GM12878 (cell line): ENCODE measurements around the gene ATN1. TPM values are rescaled to one million over a fixed set of nuclear protein-coding genes. Genes with fewer than 3 reads are reported as not detected.

Source experiments
- ASH2L ChIP-seq: fragments of 300-600, 200-600 bp; sonication (generic); IDR thresholded peaks from 2 replicates; pipeline ENCODE4 v1.6.1; 2017; ENCODE audit warnings: low read depth, mild to moderate bottlenecking, borderline replicate concordance
- CREB1 ChIP-seq: IDR thresholded peaks from 2 replicates; pipeline ENCODE4 v1.6.1; 2012; ENCODE audit warnings: low read depth, mild to moderate bottlenecking, inconsistent platforms
- CTCF ChIP-seq, 3 experiments: IDR thresholded peaks in 2 of 3; conservative IDR thresholded peaks in 1 of 3; 2 replicates each; pipeline ENCODE4 v1.5.1; 2011; ENCODE audit warnings: low read depth in 3 of 3, low read length in 3 of 3, mild to moderate bottlenecking in 3 of 3, control low read depth in 2 of 3, moderate library complexity in 2 of 3, inconsistent platforms in 1 of 3, mixed read lengths in 1 of 3; ENCODE audit not compliant: control insufficient read depth in 2 of 3, insufficient read depth in 1 of 3; ENCODE audit errors: extremely low read depth in 1 of 3
- ETV6 ChIP-seq, 2 experiments: fragments of 450-650 bp in 1 of 2; IDR thresholded peaks in 1 of 2; conservative IDR thresholded peaks in 1 of 2; 2 replicates each; pipeline ENCODE4 v1.6.1; 2014; ENCODE audit warnings: antibody characterized with exemption in 1 of 2, borderline replicate concordance in 1 of 2, low read depth in 1 of 2, mild to moderate bottlenecking in 1 of 2, moderate library complexity in 1 of 2
- IRF3 ChIP-seq: fragments of 450-650 bp; IDR thresholded peaks from 2 replicates; pipeline ENCODE4 v1.6.1; 2014; ENCODE audit warnings: mild to moderate bottlenecking
- IRF5 ChIP-seq: fragments of 450-650 bp; IDR thresholded peaks from 2 replicates; pipeline ENCODE4 v1.6.1; 2017; ENCODE audit warnings: borderline replicate concordance
- KDM1A ChIP-seq: fragments of 200-600 bp; sonication (generic); IDR thresholded peaks from 2 replicates; pipeline ENCODE4 v1.6.1; 2016; ENCODE audit warnings: borderline replicate concordance
- MXI1 ChIP-seq: fragments of 150-350 bp; IDR thresholded peaks from 2 replicates; pipeline ENCODE4 v1.6.1; 2011; ENCODE audit warnings: low read depth, mild to moderate bottlenecking, inconsistent platforms, low read length, improper control_type of control experiment
- NR2C1 ChIP-seq: fragments of 450-650 bp; IDR thresholded peaks from 2 replicates; pipeline ENCODE4 v1.6.1; 2017; ENCODE audit warnings: antibody characterized with exemption, mild to moderate bottlenecking, moderate library complexity
- PBX3 ChIP-seq: IDR thresholded peaks from 2 replicates; pipeline ENCODE4 v1.6.1; 2011; ENCODE audit warnings: mild to moderate bottlenecking, low read depth, low read length, moderate library complexity; ENCODE audit not compliant: insufficient replicate concordance
- PKNOX1 ChIP-seq: fragments of 450-650 bp; IDR thresholded peaks from 2 replicates; pipeline ENCODE4 v1.6.1; 2016; ENCODE audit warnings: mild to moderate bottlenecking
- RAD21 ChIP-seq: IDR thresholded peaks from 2 replicates; pipeline ENCODE4 v1.6.1; 2011; ENCODE audit warnings: mild to moderate bottlenecking, low read depth, low read length, moderate library complexity; ENCODE audit not compliant: insufficient read depth
- RB1 ChIP-seq: fragments of 450-650 bp; formaldehyde crosslinking; IDR thresholded peaks from 2 replicates; pipeline ENCODE4 v1.6.1; 2017; ENCODE audit warnings: mild to moderate bottlenecking, borderline replicate concordance
- STAT1 ChIP-seq: fragments of 450-650 bp; conservative IDR thresholded peaks from 2 replicates; pipeline ENCODE4 v1.6.1; 2014; ENCODE audit warnings: antibody characterized with exemption, mild to moderate bottlenecking
- TCF12 ChIP-seq: IDR thresholded peaks from 2 replicates; pipeline ENCODE4 v1.6.1; 2011; ENCODE audit warnings: low read depth, mild to moderate bottlenecking, low read length
- ZBTB11 ChIP-seq: fragments of 450-650 bp; formaldehyde crosslinking; IDR thresholded peaks from 2 replicates; pipeline ENCODE4 v1.5.0; 2022; ENCODE audit warnings: mild to moderate bottlenecking, missing genetic modification characterization
- ZNF24 ChIP-seq: fragments of 450-650 bp; IDR thresholded peaks from 2 replicates; pipeline ENCODE4 v1.6.1; 2017; ENCODE audit warnings: antibody characterized with exemption, mild to moderate bottlenecking
- polyA plus RNA-seq, 11 experiments: library from polyadenylated mRNA; depleted of rRNA in 4 of 11; unstranded in 6 of 11; stranded (reverse) in 5 of 11; fragments of >200 nt; fragmentation: Nextera tagmentation in 4 of 11; fragmentation: Illumina TruSeq in 1 of 11; extraction: Ambion mirVana in 4 of 11; extraction: Trizol in 1 of 11; gene quantifications; 1 replicate in 1 of 11; 2 replicates in 10 of 11; pipeline versions ENCODE4 v1.2.1 to v1.2.3, GENCODE V29; 2011 to 2016; ENCODE audit warnings: inconsistent platforms in 2 of 11, missing spikeins in 2 of 11, low read depth in 1 of 11
- total RNA-seq, 4 experiments: library from RNA; depleted of rRNA in 3 of 4; stranded (reverse); fragments of >200 nt in 3 of 4; fragmentation: Illumina TruSeq in 1 of 4; extraction: Trizol in 1 of 4; gene quantifications; 2 replicates each; pipeline versions ENCODE4 v1.2.1 to v1.2.3, GENCODE V29; 2013 to 2021

Gene ATN1
- total and polyA plus RNA-seq, 10 of the 15 experiments (the other 5 are each of a cell fraction or from before 2014, with no cell fraction given): 0.08 to 44.5 (median 5.0) TPM

- TF ChIP-seq PKNOX1 (peak; percentile 40; the same call in 1 of the 2 replicates), TCF12 (0 out of 2 replicates have a peak, but pooled peaks have one; percentile 46), STAT1 (no peak), PBX3 (peak; percentile 2), RB1 (peak; percentile 96; the same call in 1 of the 2 replicates), RAD21 (peak; percentile 35), ASH2L (no peak), CREB1 (no peak), IRF5 (no peak), ETV6 (conservative IDR thresholded peaks at IDR 0.05 in 1 of 2, IDR thresholded peaks at IDR 0.05 in 1 of 2; ENCODE audit: borderline replicate concordance in 1 of 2, low read depth in 1 of 2) (no peak), IRF3 (no peak), ZNF24 (no peak), KDM1A (no peak), CTCF (IDR thresholded peaks at IDR 0.05 in 2 of 3, conservative IDR thresholded peaks at IDR 0.05 in 1 of 3; ENCODE audit: control insufficient read depth in 2 of 3, extremely low read depth in 1 of 3, insufficient read depth in 1 of 3, low read depth in 3 of 3, low read length in 3 of 3) (peak; percentile 96 to 99 (median 97)), ZBTB11 (CRISPR knock-in tag) (no peak), NR2C1 (no peak), MXI1 (peak; percentile 96)
These were observed 10.0 kb downstream of the ATN1 start (continued) for GRCh38 chr12:6937481-6938352.
